Globus pallidus (tissue), 1 donor: ENCODE measurements around the gene TUBE1.
A peak's percentile ranks its signal among the peaks of the same experiment; 100 is the strongest.
"Not testable (repeated sequence)": the region's sequence is repeated elsewhere in the genome, so short reads cannot be mapped to it uniquely, and the experiment has no call there.

Experiments
- DNase-seq: peaks from one replicate; pipeline ENCODE4 v3.0.0-alpha.2; 2015; ENCODE audit warnings: low spot score

Gene TUBE1

GRCh38 chr6:112062966-112063365, 24.3 kb downstream of the TUBE1 start:
- DNase-seq = no peak

DNA sequence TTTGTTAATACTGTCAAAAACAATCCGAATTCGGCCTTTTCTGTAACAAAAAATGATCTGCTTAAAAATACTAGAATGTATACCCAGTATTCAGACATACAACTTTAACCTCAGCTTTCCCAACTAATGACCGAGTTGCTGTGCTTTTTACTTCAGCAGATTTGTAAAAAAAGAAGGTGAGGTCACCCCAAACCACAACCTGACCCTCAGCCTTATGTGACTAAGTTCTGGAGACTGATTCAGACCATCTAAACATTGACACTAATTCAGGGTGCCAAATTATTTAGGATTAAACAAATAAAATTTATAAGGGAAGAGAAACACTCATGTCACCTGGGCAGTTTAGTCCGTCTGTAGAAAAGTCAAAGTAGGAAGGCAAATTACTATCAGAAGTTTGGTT, 25.7 kb downstream of the TUBE1 start:
- no peak for DNase-seq

DNA sequence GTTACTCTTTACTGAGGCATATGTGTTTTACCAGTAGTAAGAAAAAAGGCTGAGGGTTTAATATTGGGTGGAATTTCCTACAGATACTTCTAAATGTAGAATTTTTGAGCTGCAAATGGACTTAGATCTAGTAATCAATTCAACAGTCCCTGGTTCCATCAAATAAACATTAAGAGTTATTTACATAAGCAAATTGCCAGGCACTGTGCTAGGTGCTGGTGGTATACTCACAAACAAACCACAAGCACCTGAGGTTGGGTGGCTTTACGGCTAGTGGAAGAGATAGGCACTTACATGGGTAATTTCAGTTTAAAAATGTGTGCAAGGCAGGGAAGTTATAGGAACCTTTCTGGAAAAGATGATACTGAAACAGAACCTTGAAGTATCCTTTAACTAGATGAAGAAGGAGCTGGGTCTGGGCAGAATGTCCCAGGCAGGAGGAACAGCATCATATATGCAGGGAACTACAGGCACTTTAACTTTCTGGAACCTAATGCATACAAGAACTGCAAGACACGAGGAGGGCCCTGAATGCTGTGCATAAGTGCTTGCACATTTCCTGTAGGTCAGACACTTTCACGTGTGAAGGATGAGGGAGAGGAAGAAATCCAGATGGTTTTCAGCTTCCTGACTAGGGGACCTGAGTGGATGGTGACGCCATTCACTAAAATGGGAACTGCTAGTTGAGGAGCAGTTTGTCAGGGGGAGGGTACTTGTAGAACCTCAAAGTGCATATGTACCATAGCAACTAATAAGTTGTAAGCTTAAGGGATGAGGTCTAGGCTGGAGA, 28.8 kb downstream of the TUBE1 start:
- DNase-seq = no peak

DNA sequence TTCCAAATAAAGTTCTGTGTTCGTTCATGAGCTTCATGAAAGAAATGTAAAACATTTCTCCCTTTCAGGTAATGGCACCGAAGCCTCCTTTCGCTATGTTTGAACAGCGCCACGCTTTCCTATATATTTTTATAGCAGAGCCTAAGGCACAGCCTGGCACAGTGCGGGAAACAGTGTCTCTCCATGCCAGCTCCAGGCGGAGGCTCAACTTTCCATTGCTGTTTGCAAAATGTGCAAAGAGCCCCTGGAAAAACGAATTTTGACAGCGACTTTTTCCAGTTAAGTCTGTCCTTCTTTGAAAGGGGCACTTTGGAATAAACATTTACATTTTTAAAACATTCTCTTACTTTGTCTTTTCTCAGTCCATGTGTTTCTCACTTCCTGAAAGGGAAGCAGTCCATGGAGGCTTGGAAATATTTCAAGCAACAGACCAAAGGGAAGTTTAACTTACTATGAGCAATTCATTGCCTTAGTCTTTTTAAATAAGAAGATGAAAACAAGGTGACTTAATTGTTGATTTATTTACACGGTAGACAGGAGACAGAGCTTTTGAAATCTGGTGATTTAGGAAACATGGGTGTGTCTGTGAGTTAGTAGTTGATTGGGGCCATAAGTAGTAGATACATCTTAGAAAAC, 32.6 kb downstream of the TUBE1 start:
- no peak for DNase-seq

DNA sequence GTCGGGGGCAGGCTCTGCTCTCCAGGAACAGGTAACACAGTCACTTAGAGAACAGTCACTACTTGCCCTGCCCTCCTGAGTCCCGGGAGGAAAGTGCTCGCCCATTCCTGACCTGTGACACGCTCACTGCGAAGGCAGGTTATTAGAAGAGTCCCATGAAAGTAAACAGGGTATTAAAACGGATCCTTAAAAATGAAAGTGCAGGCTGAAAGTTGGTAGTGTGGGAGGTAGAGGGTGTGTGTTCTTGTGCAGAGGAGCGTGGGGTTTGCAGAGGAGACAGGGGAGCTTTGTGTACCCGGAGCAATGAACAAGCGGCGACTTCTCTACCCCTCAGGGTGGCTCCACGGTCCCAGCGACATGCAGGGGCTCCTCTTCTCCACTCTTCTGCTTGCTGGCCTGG, 33.3 kb downstream of the TUBE1 start, which contains the start of gene CCN6:
Gene CCN6 (plus strand): TSS at position 104 of the 400 bp plus-strand sequence. CDS start 254 bp downstream, at position 358.
- no peak for DNase-seq

GRCh38 chr6:112051251-112051740, 36.0 kb downstream of the TUBE1 start:
- not testable (repeated sequence) for DNase-seq

DNA sequence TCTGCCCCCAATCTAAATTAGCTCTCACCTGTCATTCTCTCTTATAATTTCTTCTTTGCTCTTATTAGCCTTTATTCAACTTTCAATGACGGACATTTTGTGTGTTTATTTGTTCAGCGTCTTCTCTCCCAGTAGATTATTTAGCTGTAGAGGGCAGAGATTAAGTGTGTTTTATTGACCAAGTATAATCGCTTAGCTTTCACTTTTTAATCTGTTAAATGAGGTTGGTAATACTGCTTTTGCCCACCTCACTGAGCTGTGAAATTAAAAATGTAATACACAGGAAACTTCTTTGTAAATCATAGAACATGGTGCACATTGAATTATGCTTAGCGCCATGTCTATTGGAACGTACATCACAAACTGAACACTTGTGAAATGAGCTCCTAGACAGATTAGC, 36.9 kb downstream of the TUBE1 start:
- DNase-seq = no peak

DNA sequence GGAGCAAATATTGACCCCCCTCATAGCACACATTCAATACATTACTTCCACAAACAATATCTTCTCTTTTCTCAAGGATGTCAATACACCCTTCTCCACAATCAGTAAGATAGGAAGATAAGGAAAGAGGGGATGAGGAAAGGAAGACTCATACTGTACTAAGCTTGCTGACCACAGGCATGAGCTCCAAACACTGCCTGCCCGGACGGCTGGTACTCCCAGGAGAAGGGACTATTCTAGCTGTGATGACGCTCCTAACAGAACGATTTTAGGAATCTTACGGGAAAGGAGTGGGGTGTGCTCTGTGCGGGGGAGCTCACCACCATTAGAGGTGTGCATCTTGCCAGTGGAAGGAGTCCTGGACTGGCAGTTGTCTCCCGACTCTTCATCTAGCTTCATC, 37.3 kb downstream of the TUBE1 start:
- no peak for DNase-seq

DNA sequence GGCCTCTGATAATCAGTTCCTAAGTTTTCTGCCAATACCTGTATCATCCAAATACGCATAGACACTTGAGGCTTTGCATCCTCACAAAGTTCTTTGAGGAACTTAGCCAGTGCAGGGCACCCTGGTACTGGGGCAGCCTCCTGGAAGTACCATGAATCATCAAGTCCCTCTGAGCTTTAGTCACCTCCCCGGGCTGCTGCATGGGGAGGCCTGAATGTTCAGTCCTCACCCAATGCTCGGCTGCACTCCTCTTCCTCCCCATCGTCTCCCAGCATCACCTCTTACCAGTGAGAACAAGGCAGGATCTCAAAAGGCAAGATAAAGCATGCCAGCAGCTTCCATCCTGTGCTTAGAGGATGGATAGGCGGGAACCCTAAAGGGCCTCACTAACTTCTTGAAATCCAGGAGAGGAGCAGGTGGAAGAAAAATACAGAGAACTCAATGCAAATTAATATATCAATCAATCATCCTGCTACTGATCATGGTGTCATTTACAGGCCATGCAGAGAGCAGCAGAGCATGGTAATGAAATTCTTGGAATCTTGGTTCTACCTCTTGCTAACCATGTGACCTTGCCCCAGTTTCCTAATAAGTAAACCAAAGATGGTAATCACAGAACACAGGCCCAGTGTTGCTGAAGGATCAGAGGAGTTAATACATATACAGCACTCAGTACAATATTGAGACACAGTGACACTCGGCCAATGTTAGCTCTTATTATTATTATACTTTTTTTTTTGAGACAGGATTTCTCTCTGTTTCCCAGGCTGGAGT, 38.1 kb downstream of the TUBE1 start:
- DNase-seq = no peak

DNA sequence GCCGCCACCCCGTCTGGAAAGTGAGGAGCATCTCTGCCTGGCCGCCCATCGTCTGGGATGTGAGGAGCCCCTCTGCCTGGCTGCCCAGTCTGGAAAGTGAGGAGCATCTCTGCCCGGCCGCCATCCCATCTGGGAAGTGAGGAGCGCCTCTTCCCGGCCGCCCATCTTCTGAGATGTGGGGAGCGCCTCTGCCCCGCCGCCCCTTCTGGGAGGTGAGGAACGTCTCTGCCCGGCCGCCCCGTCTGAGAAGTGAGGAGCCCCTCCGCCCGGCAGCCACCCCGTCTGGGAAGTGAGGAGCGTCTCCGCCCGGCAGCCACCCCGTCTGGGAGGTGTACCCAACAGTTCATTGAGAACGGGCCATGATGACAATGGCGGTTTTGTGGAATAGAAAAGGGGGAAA, 39.8 kb downstream of the TUBE1 start:
- DNase-seq = not testable (repeated sequence)

- no peak for DNase-seq
These were observed 42.4 kb downstream of the TUBE1 start for GRCh38 chr6:112044856-112045255.

DNA sequence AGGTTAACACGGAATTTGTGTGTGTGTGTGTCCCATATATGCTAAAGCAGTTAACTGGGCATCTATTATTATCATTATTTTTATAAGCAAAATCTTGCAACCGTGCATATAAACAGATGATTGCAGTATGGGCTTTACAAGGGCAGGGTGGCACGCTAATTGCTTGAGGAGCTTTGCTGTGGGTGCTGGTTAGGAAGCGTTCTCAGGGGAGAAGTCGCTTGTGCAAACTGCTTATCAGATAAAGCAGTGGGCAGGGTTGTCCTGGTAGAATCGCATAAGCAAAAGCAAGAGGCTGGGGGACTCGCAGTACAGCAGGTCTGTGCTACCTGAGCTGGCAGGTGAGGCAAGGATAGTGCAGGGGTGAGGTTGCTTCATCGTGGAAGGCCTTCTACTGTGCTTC, 43.1 kb downstream of the TUBE1 start:
- no peak for DNase-seq

- DNase-seq = peak; percentile 84
These were observed 44.0 kb downstream of the TUBE1 start for GRCh38 chr6:112043032-112044007.

GRCh38 chr6:112041535-112041934, 45.7 kb downstream of the TUBE1 start:
- no peak for DNase-seq

DNA sequence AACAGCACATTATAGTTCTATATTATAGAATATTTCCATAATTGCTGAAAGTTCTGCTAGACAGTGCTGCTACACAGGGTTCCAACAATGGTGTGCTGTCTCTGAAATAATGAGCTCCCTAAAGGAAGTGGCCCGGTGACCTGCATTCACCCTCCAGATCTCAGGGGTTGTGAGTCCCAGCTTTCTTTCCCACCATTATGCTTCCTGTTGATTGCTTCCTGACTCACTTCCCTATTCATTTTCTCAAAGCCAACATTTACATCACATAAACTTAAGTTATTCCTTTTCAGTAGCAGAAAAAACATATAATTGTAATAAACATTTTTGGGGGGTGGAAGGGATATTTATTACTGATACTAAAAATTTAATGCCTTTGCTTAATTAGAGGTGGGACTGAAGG, 46.3 kb downstream of the TUBE1 start:
- no peak for DNase-seq

DNA sequence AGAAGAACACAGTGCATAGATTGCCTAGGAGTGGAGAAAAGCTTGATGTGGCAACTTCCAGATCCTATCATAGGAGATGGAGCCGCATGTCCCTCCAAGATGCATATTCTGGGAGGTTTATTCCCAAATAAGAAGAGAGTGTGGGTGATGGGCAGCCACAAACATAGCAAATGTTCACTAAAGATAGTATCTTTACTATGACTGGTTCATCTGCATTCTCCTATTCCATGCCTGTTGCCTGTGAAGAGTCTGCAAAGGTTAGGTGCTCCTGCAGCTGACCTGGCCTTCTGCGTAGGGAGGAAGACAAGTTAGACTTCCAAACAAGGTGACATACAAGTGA, 47.9 kb downstream of the TUBE1 start:
- no peak for DNase-seq

DNA sequence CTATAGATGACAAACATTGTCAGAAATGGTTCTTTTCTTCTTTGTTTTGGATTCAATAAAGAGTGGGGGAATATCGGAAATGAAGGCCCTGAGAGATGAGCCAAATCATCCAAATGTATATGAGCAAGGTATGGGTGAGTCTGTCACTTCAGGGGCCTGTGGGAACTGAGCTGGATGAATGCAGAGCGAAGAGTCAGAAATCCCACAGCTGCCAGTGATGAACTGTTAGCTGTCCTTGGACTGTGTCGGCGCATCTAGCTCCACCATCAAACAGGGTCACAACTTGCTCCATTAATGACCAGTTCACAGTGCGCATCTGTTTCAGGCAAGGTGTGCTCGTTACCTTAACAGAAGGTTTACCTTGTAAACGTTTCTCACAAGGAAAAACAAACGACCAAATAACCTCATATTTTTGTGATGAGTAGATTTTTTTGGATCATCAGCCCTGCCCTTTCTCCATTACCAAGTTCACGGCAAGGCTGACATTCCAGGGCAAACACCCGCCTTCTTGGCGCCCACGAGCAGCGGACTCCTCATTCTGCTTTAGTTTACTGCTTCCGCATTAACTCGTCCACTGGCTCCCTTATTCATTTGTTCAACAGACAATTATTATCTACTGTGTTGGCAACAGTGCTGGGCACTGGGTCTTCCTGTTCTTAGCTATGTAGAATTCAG, 48.4 kb downstream of the TUBE1 start:
- no peak for DNase-seq

- DNase-seq = no peak
These were observed 49.0 kb downstream of the TUBE1 start for GRCh38 chr6:112038268-112038667.

- DNase-seq = peak; percentile 72
These were observed 49.5 kb downstream of the TUBE1 start for GRCh38 chr6:112037783-112038216.

GRCh38 chr6:112036088-112036637, 51.1 kb downstream of the TUBE1 start:
- no peak for DNase-seq

DNA sequence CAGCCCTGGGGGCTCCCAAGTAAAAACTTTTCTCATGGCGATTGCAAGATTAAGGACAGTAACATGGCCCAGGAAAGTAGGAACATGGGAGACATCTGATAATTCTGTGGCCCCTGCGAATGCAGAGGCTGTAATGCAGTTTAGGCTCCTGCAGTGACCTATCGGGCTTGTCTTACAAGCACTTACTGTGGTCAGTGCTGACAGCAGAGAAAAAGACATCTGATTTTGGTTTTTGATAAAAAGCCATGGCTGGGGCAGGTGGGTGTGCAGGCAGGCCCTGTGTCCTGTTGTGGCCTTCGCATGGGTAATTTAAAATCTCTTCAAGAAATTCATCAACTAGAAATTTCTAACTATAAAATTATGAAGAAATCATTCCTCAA, 52.7 kb downstream of the TUBE1 start:
- DNase-seq = no peak
